ENCODE data around the gene TMEM141.

GRCh38 chr9:136792321-136793085 lies 1.4 kb downstream of the TMEM141 start:
- no peak for TF ChIP-seq CTCF (conservative IDR thresholded peaks at IDR 0.05 in 1 of 2, IDR thresholded peaks at IDR 0.05 in 1 of 2; ENCODE audit: low read depth in 1 of 2, low read length in 2 of 2)
- no peak for TF ChIP-seq EZH2 (IDR thresholded peaks at IDR 0.05; ENCODE audit: low read length, missing control alignments)

Measured in fibroblast of lung (primary cell).